Heart right ventricle (tissue), 16 donors: ENCODE measurements around the gene SLC22A6. TPM values are rescaled to one million over a fixed set of nuclear protein-coding genes. Genes with fewer than 3 reads are reported as not detected.

Experiments used
- ATAC-seq, 8 donors: fragments of 200-7000 bp; cut with Tn5 transposase; one replicate each; pipeline ENCODE4 v1.9.1; 2020; ENCODE audit warnings: mild to moderate bottlenecking in 8 of 8, moderate library complexity in 8 of 8, moderate number of reproducible peaks in 1 of 8
- DNase-seq, 2 donors: peaks; one replicate each; pipeline ENCODE4 v3.0.0-alpha.2; 2020
- H3K27ac ChIP-seq, 10 donors: fragments of 200-600 bp; sonication (generic) in 2 of 10; one replicate each; pipeline versions ENCODE4 v1.5.0 to v1.8.0; 2020 to 2022; ENCODE audit warnings: mild to moderate bottlenecking in 3 of 10
- H3K27me3 ChIP-seq, 7 donors: fragments of 200-600 bp; one replicate each; pipeline ENCODE4 v1.8.0; 2021 to 2022; ENCODE audit warnings: mild to moderate bottlenecking in 2 of 7
- H3K36me3 ChIP-seq, 9 donors: fragments of 200-600 bp; sonication (generic) in 1 of 9; one replicate each; pipeline versions ENCODE4 v1.5.0 to v1.8.0; 2020 to 2022; ENCODE audit warnings: mild to moderate bottlenecking in 2 of 9
- H3K4me1 ChIP-seq, 9 donors: fragments of 200-600 bp; sonication (generic) in 1 of 9; one replicate each; pipeline versions ENCODE4 v1.5.0 to v1.8.0; 2020 to 2022; ENCODE audit warnings: mild to moderate bottlenecking in 4 of 9
- H3K4me3 ChIP-seq, 10 donors: fragments of 200-600 bp; sonication (generic) in 2 of 10; one replicate each; pipeline versions ENCODE4 v1.5.0 to v1.8.0; 2020 to 2022; ENCODE audit warnings: mild to moderate bottlenecking in 7 of 10, moderate library complexity in 2 of 10
- H3K9me3 ChIP-seq, 11 donors: fragments of 200-600 bp in 10 of 11; sonication (generic) in 2 of 11; one replicate each; pipeline versions ENCODE4 v1.5.0 to v1.8.0; 2013 to 2022; ENCODE audit warnings: mild to moderate bottlenecking in 2 of 11, control low read depth in 1 of 11, moderate library complexity in 1 of 11
- CTCF ChIP-seq, 9 donors: fragments of 200-600 bp; sonication (generic) in 2 of 9; IDR thresholded peaks; one replicate each; pipeline versions ENCODE4 v1.5.0 to v1.8.0; 2021 to 2022; ENCODE audit warnings: antibody characterized with exemption in 9 of 9, mild to moderate bottlenecking in 5 of 9, moderate library complexity in 1 of 9
- WGBS, 2 donors: extraction: QIAGEN DNeasy Blood & Tissue Kit; methylation state at CpG; one replicate each; pipeline ENCODE4 v1.1.7; 2013; ENCODE audit warnings: inconsistent platforms in 1 of 2; 5-methylcytosine and 5-hydroxymethylcytosine counted together
- intact Hi-C, 10 donors: fragments of 100-400 bp; cut with DNase I; formaldehyde crosslinking; loops; one replicate each; pipeline versions ENCODE4 v1.11.1 to v1.14.2; 2022
- polyA plus RNA-seq, 2 donors: library from polyadenylated mRNA; stranded (reverse); fragments of 200-250 nt; gene quantifications; one replicate each; pipeline ENCODE4 v1.2.3, GENCODE V29; 2013
- total RNA-seq, 10 donors: library from RNA; stranded (reverse); fragmentation: NEBNext Ultra II Directional in 3 of 10; extraction: Animal tissue kit (Norgen Biotek cat#: 25700) in 3 of 10; gene quantifications; one replicate each; pipeline versions ENCODE4 v1.2.1 to v1.2.4, GENCODE V29; 2021 to 2023
- donor health status: Arrhythmogenic right ventricular cardiomyopathy.
- donor health status: ischemic (EF 13 %, LVEDD 7.1; RV severe dilation, severe dysfunction).
- donor health status: healthy with polysubstance abuse.
- donor health status: DM: no; HTN: yes; CAD: no.
- donor health status: DM: no; HTN: no; CAD: no.
- donor health status: ischemic (EF 25% LVEDD 6.9; RV normal size, moderate dysfunction).
- donor health status: ischemic (EF 25% LVEDD 5.7; RV mildly dilated, moderate dysfunction).
- donor health status: healthy.
- donor health status: DM: yes; HTN: yes; CAD: no.
- donor health status: Ischemic cardiomyopathy.
- donor health status: ischemic (EF 35%, LVEDD 5.7; RV mildly dilated, moderate dysfunction).
- donor health status: nonischemic (EF 11% LVEDD 7.7; RV severe dilation, severe dysfunction).
- donor health status: DM: yes; HTN: yes; CAD: no.
- donor health status: PGD.
- donor health status: ischemic (EF 29% LVEDD 5.4; RV normal size, mild dysfunction).
- donor health status: nonischemic (EF 23%, LVEDD 6.1; RV moderate dilation, normal function).

SLC22A6 gene
- total and polyA plus RNA-seq, 12 donors = not detected

GRCh38 chr11:62999649-63000048, 14.9 kb upstream of the SLC22A6 start:
- DNase-seq (no peak), ATAC-seq (no peak)
- Histone ChIP-seq H3K9me3 (no peaks in the 10 kb centered on the region), H3K27ac (no peak overlapping the region), H3K36me3 (no peaks in the 10 kb centered on the region), H3K27me3 (peaks cover 0 to 30% (median 0%) of the 10 kb centered on the region in 7 donors), H3K4me1 (no peaks in the 10 kb centered on the region), H3K4me3 (no peak overlapping the region)
- no peak for TF ChIP-seq CTCF (IDR thresholded peaks at IDR 0.05)
- intact Hi-C loops = loop anchor here in 1 of 10 donors (10.0 kb wide), 1 partner anchor 485 kb away; no protein-coding TSS in a partner anchor
- WGBS, 2 donors = 76 to 83% methylated on average over 7 of the region's 7 CpGs

DNA sequence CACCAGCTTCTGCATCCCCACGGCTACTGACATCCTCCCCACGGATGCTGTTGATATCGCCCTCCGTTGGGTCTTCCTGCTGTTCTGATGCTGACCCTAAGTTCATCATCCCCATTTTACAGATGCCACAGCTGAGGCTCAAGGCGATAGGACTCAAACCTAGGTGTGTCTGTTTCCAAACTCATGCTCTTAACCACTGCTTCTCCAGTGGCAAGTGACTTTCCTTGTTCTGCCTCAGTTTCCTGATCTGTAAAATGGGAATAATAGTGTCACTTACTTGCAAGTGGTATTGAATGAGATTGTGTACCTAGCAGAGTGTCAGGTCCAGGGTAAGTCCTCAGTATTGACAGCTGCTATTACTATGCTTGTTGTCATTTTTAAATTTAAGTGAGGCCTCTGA, 14.4 kb upstream of the SLC22A6 start:
- ATAC-seq = no peak
- 89 to 93% methylated on average over 5 of the region's 5 CpGs for WGBS, 2 donors
- Histone ChIP-seq H3K4me1 (no peaks in the 10 kb centered on the region), H3K36me3 (no peaks in the 10 kb centered on the region), H3K4me3 (no peak overlapping the region), H3K9me3 (no peaks in the 10 kb centered on the region), H3K27me3 (peaks cover 0 to 30% (median 0%) of the 10 kb centered on the region in 7 donors), H3K27ac (no peak overlapping the region)
- intact Hi-C loops = no loop called here
- DNase-seq = no peak
- TF ChIP-seq CTCF (IDR thresholded peaks at IDR 0.05) = no peak

DNA sequence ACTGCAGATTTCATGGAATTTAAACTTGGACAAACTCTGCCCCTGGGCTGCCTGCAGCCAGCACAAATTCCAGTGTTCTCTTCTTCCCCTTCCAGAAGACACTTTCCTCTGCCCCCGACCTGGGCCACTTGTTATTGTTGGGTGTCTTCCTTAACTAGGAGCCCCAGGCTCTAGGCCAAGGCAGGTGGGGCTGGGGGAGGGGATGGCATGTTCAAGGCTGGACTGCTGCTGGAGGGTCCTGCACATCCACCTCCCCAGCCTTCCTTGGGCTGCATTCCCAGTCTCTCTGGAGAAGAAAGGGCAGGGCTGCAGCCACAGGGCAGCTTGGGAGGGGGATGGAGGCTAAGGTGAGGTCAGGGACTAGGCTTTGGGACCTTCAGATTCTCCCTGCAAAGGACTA, 11.5 kb upstream of the SLC22A6 start:
- H3K27ac ChIP-seq = no peak overlapping the region
- H3K4me1 ChIP-seq = no peaks in the 10 kb centered on the region
- intact Hi-C loops = no loop called here
- no peak for TF ChIP-seq CTCF (IDR thresholded peaks at IDR 0.05)
- no peaks in the 10 kb centered on the region for H3K9me3 ChIP-seq
- 48 to 56% methylated on average over 1 of the region's 1 CpG for WGBS, 2 donors
- H3K27me3 ChIP-seq = peaks cover 0 to 30% (median 0%) of the 10 kb centered on the region in 7 donors
- no peak for DNase-seq
- no peaks in the 10 kb centered on the region for H3K36me3 ChIP-seq
- ATAC-seq = no peak
- no peak overlapping the region for H3K4me3 ChIP-seq

GRCh38 chr11:62994775-62995174, 10.0 kb upstream of the SLC22A6 start:
- Histone ChIP-seq H3K27me3 (peaks cover 0 to 30% (median 0%) of the 10 kb centered on the region in 7 donors), H3K4me3 (no peak overlapping the region), H3K36me3 (no peaks in the 10 kb centered on the region), H3K4me1 (no peaks in the 10 kb centered on the region), H3K9me3 (no peaks in the 10 kb centered on the region), H3K27ac (no peak overlapping the region)
- WGBS, 2 donors = 69 to 71% methylated on average over 4 of the region's 4 CpGs
- TF ChIP-seq CTCF (IDR thresholded peaks at IDR 0.05) = no peak
- intact Hi-C loops = no loop called here
- no peak for ATAC-seq
- DNase-seq = no peak
